SH-SY5Y (cell line): ENCODE data around the gene ASCC2.

Experiments
- GATA2 ChIP-seq: IDR thresholded peaks from 2 replicates; pipeline ENCODE4 v1.6.1; 2011; ENCODE audit warnings: mild to moderate bottlenecking, low read depth, low read length
- GATA3 ChIP-seq: IDR thresholded peaks from 2 replicates; pipeline ENCODE4 v1.6.1; 2011; ENCODE audit warnings: low read depth, mild to moderate bottlenecking, low read length, moderate library complexity

- no peak for TF ChIP-seq GATA2
- no peak for TF ChIP-seq GATA3
Observed at GRCh38 chr22:29806196-29806595, 31.9 kb downstream of the ASCC2 start.
